HG03520 (cell line): Measurements from ENCODE around the gene PRKCB.
"Not testable (repeated sequence)": the region's sequence is repeated elsewhere in the genome, so short reads cannot be mapped to it uniquely, and the experiment has no call there.

Experiments used
- ATAC-seq: cut with Tn5 transposase; IDR thresholded peaks from one replicate; pipeline ENCODE4 v1.9.1; 2021; ENCODE audit warnings: mild to moderate bottlenecking, moderate library complexity; ENCODE audit not compliant: unreplicated experiment

The PRKCB gene

DNA sequence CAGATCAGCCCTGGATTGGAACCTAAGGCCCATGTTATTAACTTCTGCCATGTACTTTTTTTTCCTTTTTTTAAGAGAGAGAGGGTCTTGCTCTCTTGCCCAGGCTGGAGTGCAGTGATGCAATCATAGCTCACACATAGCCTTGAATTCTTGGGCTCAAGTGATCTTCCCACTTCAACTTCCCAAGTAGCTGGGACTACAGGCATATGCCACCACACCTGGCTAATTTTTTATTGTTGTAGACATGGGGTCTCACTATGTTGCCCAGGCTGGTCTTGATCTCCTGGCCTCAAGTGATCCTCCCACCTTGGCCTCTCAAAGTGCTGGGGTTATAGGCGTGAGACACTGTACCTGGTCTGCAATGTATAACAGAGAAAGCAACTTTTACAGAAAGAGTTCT is 194.1 kb downstream of the PRKCB start:
- ATAC-seq, result not testable (repeated sequence)

DNA sequence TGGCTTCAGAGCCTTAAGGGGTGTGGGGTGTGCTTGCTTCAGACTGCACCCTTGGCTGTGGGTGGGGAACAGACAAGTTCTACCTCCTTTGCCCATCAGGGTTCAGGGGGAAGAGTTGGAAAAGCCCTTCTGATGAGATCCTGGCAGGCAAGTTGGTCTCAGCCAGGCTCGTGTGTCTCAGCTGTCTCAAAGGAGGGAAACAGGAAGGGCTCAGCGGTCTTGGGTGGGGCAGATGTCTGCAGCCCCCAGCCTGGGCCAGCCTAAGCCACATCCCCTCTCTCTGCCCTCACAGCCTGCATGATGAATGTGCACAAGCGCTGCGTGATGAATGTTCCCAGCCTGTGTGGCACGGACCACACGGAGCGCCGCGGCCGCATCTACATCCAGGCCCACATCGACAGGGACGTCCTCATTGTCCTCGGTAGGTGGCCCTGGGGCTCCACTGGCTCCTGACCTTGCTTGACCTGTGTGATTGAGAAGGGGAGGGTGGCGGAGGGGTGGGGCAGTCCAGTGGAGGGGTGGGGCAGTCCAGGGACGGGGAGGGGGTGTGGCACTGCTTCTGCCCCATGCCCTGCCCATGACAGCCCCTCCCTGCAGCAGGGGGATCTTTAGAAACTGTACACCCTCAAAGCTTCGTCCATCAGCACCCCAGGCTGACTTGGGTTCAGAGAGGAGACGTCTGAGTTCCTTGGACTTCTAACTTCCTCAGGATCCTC is 199.5 kb downstream of the PRKCB start:
- ATAC-seq, result no peak

GRCh38 chr16:24036038-24036543 is 200.3 kb downstream of the PRKCB start:
- ATAC-seq, result no peak

GRCh38 chr16:24036614-24037013 is 200.8 kb downstream of the PRKCB start:
- no peak for ATAC-seq

GRCh38 chr16:24037335-24037734 is 201.6 kb downstream of the PRKCB start:
- ATAC-seq, result no peak

- ATAC-seq, result no peak
Measured at GRCh38 chr16:24041834-24042631, 206.2 kb downstream of the PRKCB start.

DNA sequence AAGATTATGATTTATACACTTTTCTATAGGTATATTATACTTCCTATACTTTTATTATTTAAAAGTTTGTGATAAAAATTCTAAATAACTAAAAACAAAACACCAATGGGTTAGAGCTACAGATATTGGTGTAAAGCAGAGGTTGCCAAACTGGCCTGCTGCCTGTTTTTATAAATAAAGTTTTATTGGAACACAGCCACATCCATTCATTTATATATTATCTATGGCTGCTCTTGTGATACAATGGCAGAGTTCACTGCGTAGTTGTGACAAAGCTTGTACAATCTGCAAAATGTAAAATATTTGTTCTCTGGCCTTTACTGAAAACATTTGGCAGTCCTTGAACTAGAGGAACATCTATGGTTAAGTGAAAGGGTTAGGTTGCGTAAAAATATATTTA is 208.7 kb downstream of the PRKCB start:
- no peak for ATAC-seq

GRCh38 chr16:24045641-24046040 is 209.9 kb downstream of the PRKCB start:
- no peak for ATAC-seq

DNA sequence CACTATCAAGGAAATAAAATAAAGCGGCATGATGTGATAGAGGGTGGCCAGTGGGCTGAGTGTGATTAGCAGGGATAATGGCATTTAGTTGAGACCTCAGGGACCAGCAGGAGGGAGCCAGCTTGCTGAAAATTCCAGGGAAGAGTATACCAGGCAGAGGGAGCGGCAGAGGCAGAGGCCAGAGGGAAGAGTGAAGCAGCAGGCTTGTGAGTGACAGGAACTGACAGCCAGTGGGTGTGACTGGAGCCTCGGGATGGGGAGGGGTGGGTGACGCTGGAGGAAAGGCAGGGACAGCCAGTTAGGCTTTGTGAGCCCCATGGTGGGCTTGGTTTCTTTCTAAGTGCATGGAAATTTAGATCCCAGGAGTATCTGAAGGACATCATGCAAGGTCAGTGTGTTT is 210.7 kb downstream of the PRKCB start:
- no peak for ATAC-seq

GRCh38 chr16:24049113-24049512 is 213.3 kb downstream of the PRKCB start:
- ATAC-seq, result no peak

- no peak for ATAC-seq
Measured at GRCh38 chr16:24051125-24051524, 215.3 kb downstream of the PRKCB start.

GRCh38 chr16:24052329-24053098 is 216.7 kb downstream of the PRKCB start:
- ATAC-seq, result no peak

DNA sequence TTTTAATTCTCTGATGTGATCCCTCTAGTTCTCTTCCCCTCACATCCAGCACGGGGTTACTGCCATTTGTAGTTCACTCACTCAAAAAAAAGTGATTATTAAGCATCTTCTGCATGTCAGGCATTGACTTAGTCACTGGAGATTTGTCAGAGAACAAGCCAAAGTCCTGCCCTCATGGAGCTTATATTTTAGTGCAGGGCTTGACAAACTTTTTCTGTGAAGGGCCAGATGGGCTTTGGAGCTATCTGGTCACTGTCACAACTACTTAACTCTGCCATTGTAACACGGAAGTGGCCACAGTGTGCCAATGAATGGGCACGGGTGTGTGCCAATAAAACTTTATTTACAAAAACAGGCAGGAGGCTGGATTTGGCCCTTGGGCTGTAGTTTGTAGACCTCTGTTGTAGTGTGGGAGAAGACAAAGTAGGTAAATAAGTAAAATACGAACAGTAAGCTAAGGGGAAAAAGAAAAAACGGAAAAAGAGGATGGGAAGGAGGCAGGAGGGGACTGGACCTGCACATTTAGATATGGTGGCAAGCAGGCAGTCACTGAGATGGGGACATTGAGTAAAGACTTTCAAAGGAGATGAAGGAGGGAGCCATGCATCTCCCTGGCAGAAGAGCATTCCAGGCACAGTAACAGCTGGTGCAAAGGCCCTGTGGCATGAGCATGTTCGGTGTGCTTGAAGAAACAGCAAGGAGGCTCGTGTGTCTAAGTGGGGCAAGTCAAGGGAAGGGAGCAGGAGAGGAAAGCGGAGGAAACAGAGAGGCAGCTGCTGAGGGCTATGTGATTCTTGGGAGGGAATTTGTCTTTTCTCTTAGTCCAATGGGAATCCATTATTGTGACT is 217.5 kb downstream of the PRKCB start:
- no peak for ATAC-seq

GRCh38 chr16:24054741-24055491 is 219.1 kb downstream of the PRKCB start:
- no peak for ATAC-seq

GRCh38 chr16:24062270-24062817 is 226.6 kb downstream of the PRKCB start:
- ATAC-seq, result no peak

- no peak for ATAC-seq
Measured at GRCh38 chr16:24069036-24069590, 233.3 kb downstream of the PRKCB start.

DNA sequence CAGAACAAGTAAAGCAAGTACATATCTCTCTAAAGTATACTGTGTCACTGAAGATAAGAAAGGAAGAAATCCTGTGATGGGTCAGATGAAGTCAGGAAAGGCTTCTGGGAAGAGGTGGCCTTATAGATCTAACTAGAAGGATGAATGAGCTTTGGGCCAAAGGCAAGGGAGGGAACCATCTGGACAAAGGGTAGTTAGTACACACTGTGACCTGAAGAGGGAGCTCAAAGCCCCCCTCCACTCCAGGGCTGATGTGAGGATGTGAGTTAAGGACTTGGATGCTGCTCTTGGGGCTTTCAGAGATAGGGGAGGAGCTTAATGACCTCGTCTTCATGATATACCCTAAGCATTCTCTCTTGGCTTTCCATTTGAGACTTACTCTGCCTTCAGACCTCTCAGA is 235.1 kb downstream of the PRKCB start:
- no peak for ATAC-seq

- ATAC-seq, result no peak
Measured at GRCh38 chr16:24071666-24072360, 236.0 kb downstream of the PRKCB start.

DNA sequence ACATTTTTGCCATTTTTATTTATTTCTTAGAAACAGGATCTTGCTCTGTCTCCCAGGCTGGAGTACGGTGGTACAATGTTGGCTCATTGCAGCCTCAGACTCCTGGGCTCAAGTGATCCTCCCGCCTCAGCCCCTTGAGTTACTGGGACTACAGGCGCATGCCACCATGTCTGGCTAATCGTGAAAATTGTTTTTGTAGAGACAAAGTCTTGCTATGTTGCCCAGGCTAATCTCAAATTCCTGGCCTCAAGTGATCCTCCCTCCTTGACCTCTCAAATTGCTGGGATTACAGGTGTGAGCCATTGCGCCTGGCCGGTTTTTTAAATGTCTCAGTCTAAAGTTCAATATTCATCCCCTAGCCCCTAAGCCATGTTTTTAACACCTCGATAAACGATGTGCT is 237.5 kb downstream of the PRKCB start:
- no peak for ATAC-seq
